DMS53 (cell line): ENCODE data around the gene P3R3URF.

ENCODE experiments used
- DNase-seq: peaks from one replicate; lab custom pipeline; 2025; lab: John Stamatoyannopoulos, UW

P3R3URF gene

DNA sequence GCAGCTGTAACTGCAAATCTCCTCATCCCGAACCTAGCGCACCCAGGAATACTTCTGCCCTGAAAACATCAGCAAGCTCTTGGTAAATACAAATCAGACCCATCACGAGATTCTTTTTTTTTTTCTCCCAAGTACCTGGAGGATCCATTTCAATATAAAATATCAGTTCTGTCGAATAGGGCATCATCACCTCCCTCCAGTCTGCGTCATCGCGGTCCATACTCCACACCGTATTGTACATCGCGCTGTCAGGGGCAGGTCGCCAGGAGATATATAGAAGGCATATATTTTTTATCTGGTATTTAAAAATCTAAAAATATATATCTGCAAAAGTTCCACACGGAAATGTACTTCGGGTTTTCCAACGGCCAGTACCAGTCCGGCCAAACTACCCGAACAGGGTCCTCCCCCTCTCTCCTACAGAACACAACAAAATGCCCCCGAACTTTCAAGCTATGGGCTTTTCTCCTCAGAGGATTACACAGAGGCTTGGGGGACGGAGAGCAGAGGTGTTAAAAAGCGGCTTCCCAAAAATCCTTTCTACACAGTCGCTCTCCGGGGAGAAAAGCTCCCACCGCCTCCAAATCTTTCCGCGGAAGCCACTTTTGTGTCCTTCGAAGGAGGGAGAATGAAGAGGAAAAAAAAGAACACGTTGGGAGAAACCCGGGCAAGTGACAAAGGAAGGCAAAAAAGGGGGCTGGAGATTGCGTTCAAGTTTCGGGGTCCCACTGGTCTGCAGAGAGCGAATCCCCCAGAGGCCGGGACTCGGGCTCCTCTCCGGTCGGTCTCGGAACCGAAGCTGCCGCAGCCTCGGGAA, 44.4 kb downstream of the P3R3URF start:
- peak; percentile 90 for DNase-seq

GRCh38 chr1:46131093-46131492, 45.2 kb downstream of the P3R3URF start:
- peak; percentile 49 for DNase-seq

DNA sequence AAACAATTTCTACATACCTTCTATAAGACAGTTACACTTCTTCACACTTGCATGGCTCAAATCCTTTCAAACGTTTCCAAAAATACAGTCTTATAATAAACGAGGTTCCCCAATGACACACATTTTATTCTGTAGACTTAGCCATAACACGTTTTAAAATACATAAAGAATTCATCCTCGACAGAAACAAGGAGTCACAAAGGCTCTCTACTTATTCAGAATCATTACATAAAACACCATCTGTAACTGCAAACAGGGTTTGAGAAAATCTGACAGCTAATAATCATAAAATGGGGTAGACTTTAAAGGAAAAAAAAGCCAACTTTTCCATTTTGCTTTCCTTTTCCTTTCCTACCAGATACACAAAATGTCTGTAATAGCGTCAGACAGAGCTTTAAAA, 45.7 kb downstream of the P3R3URF start:
- peak; percentile 53 for DNase-seq

DNA sequence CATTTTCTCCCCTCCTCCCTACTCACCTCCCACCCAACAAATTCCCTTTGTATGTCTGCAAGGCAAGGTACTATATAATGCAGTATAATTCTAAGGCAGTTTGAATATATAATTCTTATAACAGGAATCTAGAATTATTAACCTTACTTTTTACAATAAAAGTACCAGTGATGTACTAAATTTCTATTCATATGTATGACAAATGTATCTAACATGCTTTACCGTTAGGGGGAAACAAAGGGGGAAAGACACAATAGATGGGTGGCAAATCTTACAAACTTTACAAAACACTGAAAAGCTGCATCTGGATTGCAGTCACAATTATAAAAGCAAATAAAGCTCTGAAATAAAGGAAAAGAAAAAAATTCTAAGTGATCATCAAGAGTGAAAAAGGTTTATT, 46.2 kb downstream of the P3R3URF start:
- DNase-seq: no peak

DNA sequence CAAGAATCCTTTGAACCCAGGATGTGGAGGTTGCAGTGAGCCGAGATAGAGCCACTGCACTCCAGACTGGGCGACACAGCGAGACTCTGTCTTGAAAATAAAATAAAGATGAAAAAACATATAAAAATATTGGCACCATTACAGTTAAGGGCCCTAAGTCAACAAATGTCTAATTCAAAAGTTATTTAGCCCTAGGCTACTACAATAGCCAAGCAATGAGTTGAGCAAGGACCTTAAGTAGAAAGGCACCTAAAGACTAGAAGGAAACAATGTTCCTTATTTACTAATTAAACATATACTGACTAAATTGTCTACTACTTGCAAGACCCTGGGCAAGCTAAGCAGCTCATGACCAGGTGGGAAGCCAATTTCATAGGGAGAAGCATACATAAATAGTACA, 47.9 kb downstream of the P3R3URF start:
- no peak for DNase-seq
